Prostate gland (tissue), 2 donors: Measurements from ENCODE around the gene FAM168A.

ENCODE experiments used
- CTCF ChIP-seq, 4 experiments: fragments of 200-600 bp in 2 of 4; fragments of 450-650 bp in 2 of 4; sonication (generic) in 2 of 4; IDR thresholded peaks; 1 replicate in 3 of 4; 2 replicates in 1 of 4; pipeline ENCODE4 v1.5.1; 2016 to 2019; ENCODE audit warnings: antibody characterized with exemption in 4 of 4, mild to moderate bottlenecking in 2 of 4, moderate library complexity in 2 of 4
- POLR2A ChIP-seq: fragments of 450-650 bp; IDR thresholded peaks from one replicate; pipeline ENCODE4 v1.6.1; 2016; ENCODE audit warnings: antibody characterized with exemption, mild to moderate bottlenecking

GRCh38 chr11:73428699-73429098, 169.2 kb downstream of the FAM168A start:
- TF ChIP-seq POLR2A, result no peak
- no peak for TF ChIP-seq CTCF (IDR thresholded peaks at IDR 0.05)
